K562 (cell line): ENCODE data around the gene RPS19BP1. TPM values are rescaled to one million over a fixed set of nuclear protein-coding genes. Genes with fewer than 3 reads are reported as not detected.
A peak's percentile ranks its signal among the peaks of the same experiment; 100 is the strongest.

Experiments used
- ATAC-seq: fragments of 200-7000 bp; cut with Tn5 transposase; 3 replicates; pipeline ENCODE4 v1.9.1; 2020; ENCODE audit warnings: moderate library complexity
- BruUV-seq: library from RNA; stranded (reverse); fragments of 400-500 nt; replicated peaks from 2 replicates; lab custom pipeline; 2021; lab: Mats Ljungman, UMichigan
- CTCF ChIA-PET: fragments of 300-600 bp; formaldehyde crosslinking; extraction: SDS; loops from one replicate; lab custom pipeline; 2021; ENCODE audit warnings: low intra/inter-chr PET ratio; lab: Yijun Ruan, JAX
- POLR2A ChIA-PET: fragments of 300-600, 350-650 bp; sonication (Branson Sonifier 250); formaldehyde crosslinking; extraction: SDS; loops from one replicate; lab custom pipeline; 2021; ENCODE audit warnings: antibody characterized with exemption, inconsistent platforms; lab: Yijun Ruan, JAX
- DNase-seq, 4 experiments: peaks; one replicate each; pipeline versions ENCODE4 v3.0.0 to v3.0.0-alpha.2; 2011 to 2018; ENCODE audit warnings: low spot score in 3 of 4, mixed read lengths in 3 of 4; ENCODE audit errors: extremely low read depth in 1 of 4
- FAIRE-seq: peaks from 2 replicates; lab custom pipeline; 2011; peaks lifted over from hg19 to GRCh38; lab: Jason Lieb, UNC
- H2AFZ ChIP-seq: 2 replicates; pipeline ENCODE4 v1.6.0; 2011; ENCODE audit warnings: low read depth, low read length, control low read depth, inconsistent platforms
- H3K27ac ChIP-seq: fragments of 200-600 bp; 3 replicates; pipeline ENCODE4 v1.8.0; 2011; ENCODE audit warnings: low read depth, mild to moderate bottlenecking, control low read depth, inconsistent platforms, low read length, moderate library complexity, mixed read lengths; ENCODE audit errors: extremely low read depth
- H3K27me3 ChIP-seq, 2 experiments: fragments of 300-600 bp in 1 of 2; 2 replicates in 1 of 2; 3 replicates in 1 of 2; pipeline versions ENCODE4 v1.6.0 to v1.8.0; 2011; ENCODE audit warnings: inconsistent platforms in 2 of 2, low read length in 2 of 2, mild to moderate bottlenecking in 1 of 2, mixed read lengths in 1 of 2, moderate library complexity in 1 of 2; ENCODE audit not compliant: control insufficient read depth in 2 of 2, insufficient read depth in 2 of 2
- H3K36me3 ChIP-seq: fragments of 300-600 bp; 3 replicates; pipeline ENCODE4 v1.8.0; 2011; ENCODE audit warnings: mild to moderate bottlenecking, low read length, inconsistent platforms; ENCODE audit not compliant: control insufficient read depth, insufficient read depth
- H3K4me1 ChIP-seq, 2 experiments: fragments of 200-600 bp in 1 of 2; replicated peaks in 1 of 2; 2 replicates in 1 of 2; 3 replicates in 1 of 2; pipeline versions ENCODE4 v1.5.1 to v1.8.0; 2011; ENCODE audit warnings: inconsistent platforms in 2 of 2, low read length in 2 of 2, mild to moderate bottlenecking in 1 of 2, mixed read lengths in 1 of 2, moderate library complexity in 1 of 2; ENCODE audit not compliant: control insufficient read depth in 2 of 2, insufficient read depth in 2 of 2
- H3K4me2 ChIP-seq: 2 replicates; pipeline ENCODE4 v1.6.1; 2011; ENCODE audit warnings: low read length, control low read depth, inconsistent platforms, mixed read lengths; ENCODE audit not compliant: insufficient read depth
- H3K4me3 ChIP-seq: fragments of 200-600 bp; sonication (generic), shearing (Covaris generic); 2 replicates; pipeline ENCODE4 v1.5.1; 2016; ENCODE audit warnings: control low read depth, inconsistent platforms
- H3K79me2 ChIP-seq: fragments of 200-600 bp; 3 replicates; pipeline ENCODE4 v1.8.0; 2011; ENCODE audit warnings: low read length, inconsistent platforms; ENCODE audit not compliant: control insufficient read depth, insufficient read depth
- H3K9ac ChIP-seq, 2 experiments: 2 replicates each; pipeline versions ENCODE4 v1.6.0 to v1.6.1; 2011; ENCODE audit warnings: low read depth in 2 of 2, low read length in 2 of 2, control low read depth in 1 of 2, inconsistent platforms in 1 of 2, mild to moderate bottlenecking in 1 of 2, mixed read lengths in 1 of 2; ENCODE audit not compliant: insufficient read depth in 1 of 2
- H3K9me1 ChIP-seq: one replicate; pipeline ENCODE4 v1.6.0; 2011; ENCODE audit warnings: inconsistent platforms, mild to moderate bottlenecking, low read length, moderate library complexity; ENCODE audit not compliant: control insufficient read depth, insufficient read depth
- H3K9me3 ChIP-seq: replicated peaks from 2 replicates; pipeline ENCODE4 v1.5.1; 2011; ENCODE audit warnings: low read depth, low read length, inconsistent platforms; ENCODE audit not compliant: control insufficient read depth, insufficient read depth
- H4K20me1 ChIP-seq: replicated peaks from 2 replicates; pipeline ENCODE4 v1.6.1; 2011; ENCODE audit warnings: low read length, inconsistent platforms, mixed read lengths; ENCODE audit not compliant: control insufficient read depth, insufficient read depth
- ARID4B ChIP-seq: sonication (generic); formaldehyde crosslinking; IDR thresholded peaks from 2 replicates; pipeline ENCODE4 v1.8.0; 2022; ENCODE audit warnings: mild to moderate bottlenecking, missing genetic modification reagents
- ATF7 ChIP-seq: fragments of 450-650 bp; IDR thresholded peaks from 2 replicates; pipeline ENCODE4 v1.7.1; 2014; ENCODE audit warnings: mild to moderate bottlenecking, moderate library complexity
- CTCF ChIP-seq, 3 experiments: IDR thresholded peaks in 2 of 3; conservative IDR thresholded peaks in 1 of 3; 2 replicates each; pipeline ENCODE4 v1.5.1; 2011 to 2012; ENCODE audit warnings: low read length in 3 of 3, mild to moderate bottlenecking in 3 of 3, control low read depth in 2 of 3, improper control_type of control experiment in 1 of 3, inconsistent platforms in 1 of 3, low read depth in 1 of 3, mixed read lengths in 1 of 3, moderate library complexity in 1 of 3; ENCODE audit not compliant: insufficient read depth in 2 of 3
- CUX1 ChIP-seq: fragments of 200-800 bp; sonication (Bioruptor generic); IDR thresholded peaks from 2 replicates; pipeline ENCODE4 v1.6.1; 2016; ENCODE audit warnings: missing genetic modification characterization, missing compliant biosample characterization
- ERF ChIP-seq: fragments of 450-650 bp; formaldehyde crosslinking; IDR thresholded peaks from 2 replicates; pipeline ENCODE4 v1.4.0; 2020; ENCODE audit warnings: mild to moderate bottlenecking, mixed read lengths
- ESRRB ChIP-seq: fragments of 250-450 bp; sonication (Bioruptor Pico); IDR thresholded peaks from 2 replicates; pipeline ENCODE4 v1.5.0; 2020; ENCODE audit warnings: mild to moderate bottlenecking, moderate library complexity, borderline replicate concordance
- SPI1 ChIP-seq: IDR thresholded peaks from 2 replicates; pipeline ENCODE4 v1.6.1; 2011; ENCODE audit warnings: low read depth, low read length, control low read depth, borderline replicate concordance
- WGBS: fragments of 100-300 bp; shearing (Covaris generic); methylation state at CpG from one replicate; pipeline ENCODE4 v1.1.6; 2016; ENCODE audit warnings: low coverage, mixed read lengths; ENCODE audit not compliant: insufficient coverage; ENCODE audit errors: missing lambda C conversion rate; 5-methylcytosine and 5-hydroxymethylcytosine counted together
- in situ Hi-C: fragments of 300-500 bp; cut with MboI; formaldehyde crosslinking; loops from 4 replicates; pipeline ENCODE4 v1.15.0; 2018; ENCODE audit warnings: inconsistent platforms, mixed read lengths
- intact Hi-C: fragments of 100-400 bp; cut with micrococcal nuclease; formaldehyde crosslinking; loops from 2 replicates; pipeline ENCODE4 v1.14.2; 2022
- polyA plus RNA-seq, 8 experiments: library from polyadenylated mRNA; depleted of rRNA in 4 of 8; stranded (reverse) in 5 of 8; unstranded in 3 of 8; fragments of >200 nt; fragmentation: Nextera tagmentation in 2 of 8; fragmentation: Illumina TruSeq in 1 of 8; extraction: Ambion mirVana in 2 of 8; extraction: Trizol in 1 of 8; gene quantifications; 2 replicates each; pipeline versions ENCODE4 v1.2.1 to v1.2.3, GENCODE V29; 2011 to 2014; ENCODE audit warnings: inconsistent platforms in 1 of 8, missing spikeins in 1 of 8
- total RNA-seq, 7 experiments: library from RNA; depleted of rRNA in 6 of 7; stranded (reverse); fragments of >200 nt in 6 of 7; fragmentation: Illumina TruSeq in 2 of 7; extraction: Trizol in 2 of 7; gene quantifications; 2 replicates each; pipeline versions ENCODE4 v1.2.1 to v1.2.3, GENCODE V29; 2011 to 2021; ENCODE audit warnings: low replicate concordance in 1 of 7

Gene RPS19BP1
- total and polyA plus RNA-seq, 9 of the 15 experiments (the other 6 are each of a cell fraction or from before 2014, with no cell fraction given), result 3.0 to 223 (median 84.3) TPM

- in situ Hi-C loops, result no loop called here
- Histone ChIP-seq H3K27me3 (no peaks in the 10 kb centered on the region), H3K36me3 (peaks cover 10% of the 10 kb centered on the region; the same call in 1 of the 3 replicates), H3K4me1 (peaks cover 30 to 49% of the 10 kb centered on the region in 2 experiments), H3K9ac (peak overlapping the region; percentile 19 to 64; a peak in 3 of 4 replicates), H3K4me2 (peak overlapping the region; percentile 73), H3K4me3 (no peak overlapping the region), H3K9me3 (no peaks in the 10 kb centered on the region), H2AFZ (no peak overlapping the region), H3K79me2 (peaks cover 26% of the 10 kb centered on the region; the same call in 2 of the 3 replicates), H3K27ac (peak overlapping the region; percentile 70), H4K20me1 (no peaks in the 10 kb centered on the region), H3K9me1 (no peaks in the 10 kb centered on the region)
- POLR2A ChIA-PET, result interaction anchor here (0.6 to 1.8 kb wide), 9 partner anchors 12 to 170 kb away, joined by 3 to 12 read pairs (median 4); partner anchors contain the start of genes ATF4, MIEF1 and RPL3
- FAIRE-seq (peak; percentile 61), ATAC-seq (peak; percentile 24), DNase-seq (peak in 1 of 4 experiments; percentile 40)
- WGBS, result 20% methylated on average over 10 of the region's 17 CpGs
- TSS peak; percentile 35 for BruUV-seq
- intact Hi-C loops, result no loop called here
- CTCF ChIA-PET, result no interaction called here
- TF ChIP-seq CTCF (IDR thresholded peaks at IDR 0.05 in 2 of 3, conservative IDR thresholded peaks at IDR 0.05 in 1 of 3; ENCODE audit: insufficient read depth in 2 of 3, low read depth in 1 of 3, low read length in 3 of 3) (0 out of 6 replicates have a peak, but pooled peaks of 1 of the 3 experiments have one; percentile 6), ARID4B (CRISPR knock-in tag) (0 out of 2 replicates have a peak, but pooled peaks have one; percentile 39), SPI1 (peak; percentile 56; the same call in 1 of the 2 replicates), CUX1 (CRISPR knock-in tag) (no peak), ERF (CRISPR knock-in tag) (no peak), ESRRB (CRISPR knock-in tag) (no peak), ATF7 (no peak)
Observed at GRCh38 chr22:39489094-39490068, 43.2 kb downstream of the RPS19BP1 start.
